ENCODE measurements around the gene ZNF212.
"Not testable (repeated sequence)": the region's sequence is repeated elsewhere in the genome, so short reads cannot be mapped to it uniquely, and the experiment has no call there.

DNA sequence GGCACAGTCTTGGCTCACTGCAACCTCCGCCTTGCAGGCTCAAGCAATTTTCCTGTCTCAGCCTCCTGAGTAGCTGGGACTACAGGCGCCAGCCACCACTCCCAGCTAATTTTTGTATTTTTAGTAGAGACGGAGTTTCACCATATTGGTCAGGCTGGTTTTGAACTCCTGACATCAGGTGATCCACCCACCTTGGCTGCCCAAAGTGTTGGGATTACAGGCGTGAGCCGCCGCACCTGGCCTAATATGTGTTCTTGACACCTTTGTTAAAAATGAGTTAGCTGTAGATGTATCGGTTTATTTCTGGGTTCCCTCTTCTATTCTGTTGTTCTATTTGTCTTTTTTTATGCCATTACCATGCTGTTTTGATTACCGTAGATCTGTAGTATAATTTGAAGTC is 35.0 kb downstream of the ZNF212 start:
- TF ChIP-seq, protein P1, sequence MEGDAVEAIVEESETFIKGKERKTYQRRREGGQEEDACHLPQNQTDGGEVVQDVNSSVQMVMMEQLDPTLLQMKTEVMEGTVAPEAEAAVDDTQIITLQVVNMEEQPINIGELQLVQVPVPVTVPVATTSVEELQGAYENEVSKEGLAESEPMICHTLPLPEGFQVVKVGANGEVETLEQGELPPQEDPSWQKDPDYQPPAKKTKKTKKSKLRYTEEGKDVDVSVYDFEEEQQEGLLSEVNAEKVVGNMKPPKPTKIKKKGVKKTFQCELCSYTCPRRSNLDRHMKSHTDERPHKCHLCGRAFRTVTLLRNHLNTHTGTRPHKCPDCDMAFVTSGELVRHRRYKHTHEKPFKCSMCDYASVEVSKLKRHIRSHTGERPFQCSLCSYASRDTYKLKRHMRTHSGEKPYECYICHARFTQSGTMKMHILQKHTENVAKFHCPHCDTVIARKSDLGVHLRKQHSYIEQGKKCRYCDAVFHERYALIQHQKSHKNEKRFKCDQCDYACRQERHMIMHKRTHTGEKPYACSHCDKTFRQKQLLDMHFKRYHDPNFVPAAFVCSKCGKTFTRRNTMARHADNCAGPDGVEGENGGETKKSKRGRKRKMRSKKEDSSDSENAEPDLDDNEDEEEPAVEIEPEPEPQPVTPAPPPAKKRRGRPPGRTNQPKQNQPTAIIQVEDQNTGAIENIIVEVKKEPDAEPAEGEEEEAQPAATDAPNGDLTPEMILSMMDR (conservative IDR thresholded peaks at IDR 0.05; ENCODE audit: low read length), result not testable (repeated sequence)
- TF ChIP-seq EZH2phosphoT487 (IDR thresholded peaks at IDR 0.05; ENCODE audit: borderline replicate concordance), result not testable (repeated sequence)

Measured in Loucy (cell line).